Measurements from ENCODE around the gene TMEM269. TPM values are rescaled to one million over a fixed set of nuclear protein-coding genes. Genes with fewer than 3 reads are reported as not detected.

TMEM269 gene
- total and polyA plus RNA-seq, 12 donors = 0.03 to 1.1 (median 0.08) TPM; not detected in 8

GRCh38 chr1:42816585-42817439 lies 32.0 kb downstream of the TMEM269 start, which contains the start of the genes ERMAP and SVBP:
Gene ERMAP, plus strand, starts transcription at chr1:42817122. Its CDS starts 13,327 bp downstream, at chr1:42830449.
Gene SVBP, minus strand, starts transcription at chr1:42817397. Its CDS starts 853 bp downstream, at chr1:42816544.
- DNase-seq = peak; percentile 90 to 97 (median 94)
- H3K9me3 ChIP-seq (replicated peaks in 1 of 3) = no peaks in the 10 kb centered on the region
- H3K27ac ChIP-seq = peak within 1 kb of the TSS; percentile 94 to 99 (median 99)
- TF ChIP-seq, protein P1, sequence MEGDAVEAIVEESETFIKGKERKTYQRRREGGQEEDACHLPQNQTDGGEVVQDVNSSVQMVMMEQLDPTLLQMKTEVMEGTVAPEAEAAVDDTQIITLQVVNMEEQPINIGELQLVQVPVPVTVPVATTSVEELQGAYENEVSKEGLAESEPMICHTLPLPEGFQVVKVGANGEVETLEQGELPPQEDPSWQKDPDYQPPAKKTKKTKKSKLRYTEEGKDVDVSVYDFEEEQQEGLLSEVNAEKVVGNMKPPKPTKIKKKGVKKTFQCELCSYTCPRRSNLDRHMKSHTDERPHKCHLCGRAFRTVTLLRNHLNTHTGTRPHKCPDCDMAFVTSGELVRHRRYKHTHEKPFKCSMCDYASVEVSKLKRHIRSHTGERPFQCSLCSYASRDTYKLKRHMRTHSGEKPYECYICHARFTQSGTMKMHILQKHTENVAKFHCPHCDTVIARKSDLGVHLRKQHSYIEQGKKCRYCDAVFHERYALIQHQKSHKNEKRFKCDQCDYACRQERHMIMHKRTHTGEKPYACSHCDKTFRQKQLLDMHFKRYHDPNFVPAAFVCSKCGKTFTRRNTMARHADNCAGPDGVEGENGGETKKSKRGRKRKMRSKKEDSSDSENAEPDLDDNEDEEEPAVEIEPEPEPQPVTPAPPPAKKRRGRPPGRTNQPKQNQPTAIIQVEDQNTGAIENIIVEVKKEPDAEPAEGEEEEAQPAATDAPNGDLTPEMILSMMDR (IDR thresholded peaks at IDR 0.05) = no peak
- peak; percentile 54 to 61 for TF ChIP-seq POLR2A (IDR thresholded peaks at IDR 0.05)
- 1 to 9% (median 3%) methylated on average over 4 to 66 of the region's 66 CpGs for WGBS, 4 donors
- intact Hi-C loops (cut with DNase I) = no loop called here
- no peaks in the 10 kb centered on the region for H3K36me3 ChIP-seq (replicated peaks in 1 of 2)
- H3K4me3 ChIP-seq = peak within 1 kb of the TSS; percentile 62 to 95 (median 84)
- peaks cover 0 to 19% of the 10 kb centered on the region in 2 donors for H3K4me1 ChIP-seq (replicated peaks in 1 of 2)
- H3K27me3 ChIP-seq = no peaks in the 10 kb centered on the region

DNA sequence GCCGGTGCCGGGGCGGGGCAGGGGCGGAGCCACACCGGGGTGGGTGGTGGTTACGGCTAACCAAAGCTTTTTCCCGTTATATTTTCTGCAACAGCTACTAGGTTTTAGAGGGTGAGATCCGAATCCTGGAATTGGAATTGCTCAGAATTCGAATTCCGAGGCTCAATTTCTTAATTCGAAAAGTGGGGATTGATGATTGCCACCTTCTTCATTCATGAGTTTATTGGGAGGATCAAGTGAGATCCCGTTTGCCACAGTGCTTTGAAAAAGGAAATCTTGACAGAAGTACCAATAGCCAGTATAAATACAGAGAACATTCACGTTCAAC lies 32.6 kb downstream of the TMEM269 start:
- no peaks in the 10 kb centered on the region for H3K27me3 ChIP-seq
- intact Hi-C loops (cut with DNase I) = no loop called here
- H3K27ac ChIP-seq = peak overlapping the region; percentile 94 to 99 (median 99)
- H3K4me3 ChIP-seq = peak overlapping the region in 3 of 4 donors; percentile 73 to 95 (median 95)
- no peaks in the 10 kb centered on the region for H3K36me3 ChIP-seq (replicated peaks in 1 of 2)
- no peak for DNase-seq
- no peaks in the 10 kb centered on the region for H3K9me3 ChIP-seq (replicated peaks in 1 of 3)
- no peak for TF ChIP-seq POLR2A (IDR thresholded peaks at IDR 0.05)
- TF ChIP-seq, protein P1 (IDR thresholded peaks at IDR 0.05) = no peak
- WGBS, 4 donors = 0 to 1% (median 0%) methylated on average over 7 to 13 of the region's 13 CpGs
- H3K4me1 ChIP-seq (replicated peaks in 1 of 2) = peaks cover 3 to 25% of the 10 kb centered on the region in 2 donors

DNA sequence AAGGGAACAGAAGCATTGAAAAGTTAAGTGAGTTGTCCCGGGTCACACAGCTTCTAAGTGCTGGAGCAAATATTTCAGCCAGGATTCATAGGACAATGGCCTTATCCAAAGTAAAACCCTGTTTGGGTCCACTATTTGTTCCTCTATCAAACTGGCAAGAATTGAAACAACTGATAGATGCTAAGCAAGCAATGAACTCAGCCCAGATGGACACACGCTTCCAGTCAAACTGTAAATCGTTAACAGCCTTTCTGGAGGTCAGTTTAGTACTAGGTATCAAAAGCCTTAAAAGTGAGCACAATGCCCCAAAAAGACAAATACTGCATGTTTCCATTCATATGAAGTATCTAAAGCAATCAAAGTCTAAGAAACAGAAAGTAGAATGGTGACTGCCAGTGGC lies 33.2 kb downstream of the TMEM269 start:
- TF ChIP-seq, protein P1 (IDR thresholded peaks at IDR 0.05) = no peak
- TF ChIP-seq POLR2A (IDR thresholded peaks at IDR 0.05) = no peak
- DNase-seq = no peak
- Histone ChIP-seq H3K4me1 (replicated peaks in 1 of 2) (peaks cover 7 to 30% of the 10 kb centered on the region in 2 donors), H3K36me3 (replicated peaks in 1 of 2) (no peaks in the 10 kb centered on the region), H3K9me3 (replicated peaks in 1 of 3) (no peaks in the 10 kb centered on the region), H3K27ac (no peak overlapping the region), H3K27me3 (no peaks in the 10 kb centered on the region), H3K4me3 (peak overlapping the region in 1 of 4 donors; percentile 95)
- WGBS, 4 donors = 86 to 96% (median 94%) methylated on average over 3 of the region's 3 CpGs
- intact Hi-C loops (cut with DNase I) = no loop called here

DNA sequence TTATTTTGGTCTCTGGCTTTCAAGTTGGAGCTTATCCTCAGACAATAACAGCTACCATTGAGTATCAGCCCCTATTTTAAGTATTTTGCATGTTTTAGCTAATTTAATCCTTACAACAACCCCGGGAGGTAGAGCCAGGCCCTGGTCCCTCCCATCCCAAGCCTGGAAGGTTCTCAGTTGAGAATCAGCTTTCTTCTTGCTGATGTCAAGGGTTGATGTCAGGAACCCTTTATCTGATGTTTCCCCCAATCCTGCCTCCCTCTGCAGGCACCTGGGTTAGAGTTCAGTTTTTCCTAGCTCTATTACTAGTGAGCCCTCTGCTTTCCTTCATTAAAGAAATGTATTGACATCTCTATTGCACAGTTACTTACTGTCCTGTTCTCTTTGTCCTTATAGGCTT lies 36.0 kb downstream of the TMEM269 start:
- TF ChIP-seq, protein P1 (IDR thresholded peaks at IDR 0.05) = no peak
- TF ChIP-seq POLR2A (IDR thresholded peaks at IDR 0.05) = no peak
- 75 to 92% (median 82%) methylated on average over 1 of the region's 1 CpG for WGBS, 4 donors

More for the DNA sequence above, 36.0 kb downstream of the TMEM269 start:
- Histone ChIP-seq H3K4me3 (no peak overlapping the region), H3K27me3 (no peaks in the 10 kb centered on the region), H3K4me1 (replicated peaks in 1 of 2) (peaks cover 14 to 34% of the 10 kb centered on the region in 2 donors), H3K27ac (no peak overlapping the region), H3K36me3 (replicated peaks in 1 of 2) (no peaks in the 10 kb centered on the region), H3K9me3 (replicated peaks in 1 of 3) (no peaks in the 10 kb centered on the region)
- intact Hi-C loops (cut with DNase I) = no loop called here
- DNase-seq = no peak

Data from adrenal gland (tissue), 12 donors.